K562 (cell line): ENCODE measurements around the gene RNF4. TPM values are rescaled to one million over a fixed set of nuclear protein-coding genes. Genes with fewer than 3 reads are reported as not detected.

Experiments
- MGA ChIP-seq: fragments of 450-650 bp; IDR thresholded peaks from 2 replicates; pipeline ENCODE4 v1.6.1; 2016; ENCODE audit warnings: mild to moderate bottlenecking, moderate library complexity
- NFIX ChIP-seq: fragments of 250-450 bp; sonication (Bioruptor Pico); IDR thresholded peaks from 2 replicates; pipeline ENCODE4 v1.4.0; 2020; ENCODE audit warnings: low read depth, mild to moderate bottlenecking, moderate library complexity
- PHB ChIP-seq: fragments of 250-450 bp; sonication (Bioruptor Pico); IDR thresholded peaks from 2 replicates; pipeline ENCODE4 v1.5.0; 2021
- POLR2G ChIP-seq: fragments of 200-400 bp; formaldehyde crosslinking; IDR thresholded peaks from 2 replicates; pipeline ENCODE4 v1.6.1; 2017; ENCODE audit warnings: low read depth, mild to moderate bottlenecking, antibody characterized with exemption, low read length, moderate library complexity
- SIN3B ChIP-seq: fragments of 450-650 bp; IDR thresholded peaks from 2 replicates; pipeline ENCODE4 v1.6.1; 2017; ENCODE audit warnings: low read depth, mild to moderate bottlenecking, moderate library complexity
- ZNF347 ChIP-seq: fragments of 450-650 bp; formaldehyde crosslinking; IDR thresholded peaks from 2 replicates; pipeline ENCODE4 v1.4.0; 2020; ENCODE audit warnings: low read depth, mild to moderate bottlenecking, moderate library complexity
- ZNF79 ChIP-seq: fragments of 250-450 bp; sonication (Bioruptor Pico); IDR thresholded peaks from 2 replicates; pipeline ENCODE4 v1.4.0; 2020; ENCODE audit warnings: low read depth, mild to moderate bottlenecking, moderate library complexity
- polyA plus RNA-seq, 8 experiments: library from polyadenylated mRNA; depleted of rRNA in 4 of 8; stranded (reverse) in 5 of 8; unstranded in 3 of 8; fragments of >200 nt; fragmentation: Nextera tagmentation in 2 of 8; fragmentation: Illumina TruSeq in 1 of 8; extraction: Ambion mirVana in 2 of 8; extraction: Trizol in 1 of 8; gene quantifications; 2 replicates each; pipeline versions ENCODE4 v1.2.1 to v1.2.3, GENCODE V29; 2011 to 2014; ENCODE audit warnings: inconsistent platforms in 1 of 8, missing spikeins in 1 of 8
- total RNA-seq, 7 experiments: library from RNA; depleted of rRNA in 6 of 7; stranded (reverse); fragments of >200 nt in 6 of 7; fragmentation: Illumina TruSeq in 2 of 7; extraction: Trizol in 2 of 7; gene quantifications; 2 replicates each; pipeline versions ENCODE4 v1.2.1 to v1.2.3, GENCODE V29; 2011 to 2021; ENCODE audit warnings: low replicate concordance in 1 of 7
- TF ChIP-seq, protein P1 (sequence below): IDR thresholded peaks from 2 replicates; pipeline ENCODE4 v1.6.1; 2014; ENCODE audit warnings: antibody characterized with exemption
- TF ChIP-seq, protein P2 (sequence below): fragments of 450-650 bp; IDR thresholded peaks from 2 replicates; pipeline ENCODE4 v1.6.1; 2017; ENCODE audit warnings: antibody characterized with exemption, mild to moderate bottlenecking

The RNF4 gene
- total and polyA plus RNA-seq, 9 of the 15 experiments (the other 6 are each of a cell fraction or from before 2014, with no cell fraction given), result 19.2 to 59.3 (median 44.8) TPM

DNA sequence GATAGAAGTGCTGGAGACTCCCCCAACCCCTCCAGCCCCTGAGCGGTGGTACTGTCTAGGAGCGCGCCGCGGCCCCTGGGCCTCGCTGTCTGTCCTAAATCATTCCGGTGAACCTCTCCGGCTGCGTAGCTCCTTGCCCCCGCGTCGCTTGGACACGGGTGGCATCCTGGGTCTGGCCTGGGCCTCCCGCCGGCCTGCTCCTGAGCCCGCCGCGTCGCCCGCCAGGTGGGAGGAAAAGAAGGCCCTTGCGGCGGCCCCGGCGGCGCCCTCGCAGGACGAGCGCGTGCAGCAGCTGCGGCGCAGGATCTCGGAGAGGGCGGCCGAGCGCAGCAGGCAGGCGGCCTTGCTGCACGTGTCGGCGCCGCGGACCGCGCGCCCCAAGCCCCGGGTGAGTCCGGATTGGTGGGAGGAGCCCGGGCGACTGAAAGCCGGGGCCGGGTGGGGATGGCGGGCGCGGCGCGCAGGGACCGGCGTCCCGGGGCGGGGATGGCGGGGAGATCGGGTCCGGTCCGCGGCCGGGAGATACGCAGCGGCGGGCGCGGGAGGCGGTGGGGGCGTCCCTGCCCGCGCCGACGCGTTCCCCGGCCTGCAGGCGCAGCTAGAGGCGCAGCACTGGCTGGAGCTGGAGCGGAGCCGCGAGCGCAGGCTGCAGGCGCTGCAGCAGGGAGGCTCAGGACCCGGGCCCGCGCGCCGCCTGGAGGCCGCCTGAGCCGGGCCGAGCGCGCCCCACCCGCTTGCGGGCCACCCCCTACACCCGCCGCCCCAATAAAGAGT is 6.5 kb upstream of the RNF4 start (continued):
- TF ChIP-seq MGA (peak; percentile 62; the same call in 1 of the 2 replicates), PHB (CRISPR knock-in tag) (no peak), ZNF79 (CRISPR knock-in tag) (no peak), POLR2G (peak; percentile 74), ZNF347 (CRISPR knock-in tag) (no peak), NFIX (CRISPR knock-in tag) (no peak), SIN3B (no peak)
- TF ChIP-seq, protein P1, sequence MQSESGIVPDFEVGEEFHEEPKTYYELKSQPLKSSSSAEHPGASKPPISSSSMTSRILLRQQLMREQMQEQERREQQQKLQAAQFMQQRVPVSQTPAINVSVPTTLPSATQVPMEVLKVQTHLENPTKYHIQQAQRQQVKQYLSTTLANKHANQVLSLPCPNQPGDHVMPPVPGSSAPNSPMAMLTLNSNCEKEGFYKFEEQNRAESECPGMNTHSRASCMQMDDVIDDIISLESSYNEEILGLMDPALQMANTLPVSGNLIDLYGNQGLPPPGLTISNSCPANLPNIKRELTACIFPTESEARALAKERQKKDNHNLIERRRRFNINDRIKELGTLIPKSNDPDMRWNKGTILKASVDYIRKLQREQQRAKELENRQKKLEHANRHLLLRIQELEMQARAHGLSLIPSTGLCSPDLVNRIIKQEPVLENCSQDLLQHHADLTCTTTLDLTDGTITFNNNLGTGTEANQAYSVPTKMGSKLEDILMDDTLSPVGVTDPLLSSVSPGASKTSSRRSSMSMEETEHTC, result no peak
- TF ChIP-seq, protein P2, sequence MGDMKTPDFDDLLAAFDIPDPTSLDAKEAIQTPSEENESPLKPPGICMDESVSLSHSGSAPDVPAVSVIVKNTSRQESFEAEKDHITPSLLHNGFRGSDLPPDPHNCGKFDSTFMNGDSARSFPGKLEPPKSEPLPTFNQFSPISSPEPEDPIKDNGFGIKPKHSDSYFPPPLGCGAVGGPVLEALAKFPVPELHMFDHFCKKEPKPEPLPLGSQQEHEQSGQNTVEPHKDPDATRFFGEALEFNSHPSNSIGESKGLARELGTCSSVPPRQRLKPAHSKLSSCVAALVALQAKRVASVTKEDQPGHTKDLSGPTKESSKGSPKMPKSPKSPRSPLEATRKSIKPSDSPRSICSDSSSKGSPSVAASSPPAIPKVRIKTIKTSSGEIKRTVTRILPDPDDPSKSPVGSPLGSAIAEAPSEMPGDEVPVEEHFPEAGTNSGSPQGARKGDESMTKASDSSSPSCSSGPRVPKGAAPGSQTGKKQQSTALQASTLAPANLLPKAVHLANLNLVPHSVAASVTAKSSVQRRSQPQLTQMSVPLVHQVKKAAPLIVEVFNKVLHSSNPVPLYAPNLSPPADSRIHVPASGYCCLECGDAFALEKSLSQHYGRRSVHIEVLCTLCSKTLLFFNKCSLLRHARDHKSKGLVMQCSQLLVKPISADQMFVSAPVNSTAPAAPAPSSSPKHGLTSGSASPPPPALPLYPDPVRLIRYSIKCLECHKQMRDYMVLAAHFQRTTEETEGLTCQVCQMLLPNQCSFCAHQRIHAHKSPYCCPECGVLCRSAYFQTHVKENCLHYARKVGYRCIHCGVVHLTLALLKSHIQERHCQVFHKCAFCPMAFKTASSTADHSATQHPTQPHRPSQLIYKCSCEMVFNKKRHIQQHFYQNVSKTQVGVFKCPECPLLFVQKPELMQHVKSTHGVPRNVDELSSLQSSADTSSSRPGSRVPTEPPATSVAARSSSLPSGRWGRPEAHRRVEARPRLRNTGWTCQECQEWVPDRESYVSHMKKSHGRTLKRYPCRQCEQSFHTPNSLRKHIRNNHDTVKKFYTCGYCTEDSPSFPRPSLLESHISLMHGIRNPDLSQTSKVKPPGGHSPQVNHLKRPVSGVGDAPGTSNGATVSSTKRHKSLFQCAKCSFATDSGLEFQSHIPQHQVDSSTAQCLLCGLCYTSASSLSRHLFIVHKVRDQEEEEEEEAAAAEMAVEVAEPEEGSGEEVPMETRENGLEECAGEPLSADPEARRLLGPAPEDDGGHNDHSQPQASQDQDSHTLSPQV, result peak; percentile 71
